C4-2B (cell line): Measurements from ENCODE around the gene PRR5L.

ENCODE experiments used
- H3K27ac ChIP-seq: fragments of 450-650 bp; 2 replicates; pipeline ENCODE4 v1.5.1; 2017
- CTCF ChIP-seq: fragments of 450-650 bp; conservative IDR thresholded peaks from 2 replicates; pipeline ENCODE4 v1.5.1; 2017; ENCODE audit warnings: mild to moderate bottlenecking
- ZFX ChIP-seq: fragments of 450-650 bp; IDR thresholded peaks from 2 replicates; pipeline ENCODE4 v1.6.1; 2017

The PRR5L gene

GRCh38 chr11:36379653-36380052, 83.6 kb downstream of the PRR5L start:
- H3K27ac ChIP-seq = no peak overlapping the region
- no peak for TF ChIP-seq CTCF
- TF ChIP-seq ZFX = no peak

- no peak overlapping the region for H3K27ac ChIP-seq
- no peak for TF ChIP-seq ZFX
- TF ChIP-seq CTCF = no peak
Measured at GRCh38 chr11:36380296-36381014, 84.4 kb downstream of the PRR5L start.

GRCh38 chr11:36381015-36381360, 84.9 kb downstream of the PRR5L start:
- no peak overlapping the region for H3K27ac ChIP-seq
- no peak for TF ChIP-seq ZFX
- no peak for TF ChIP-seq CTCF

- no peak overlapping the region for H3K27ac ChIP-seq
- no peak for TF ChIP-seq ZFX
- no peak for TF ChIP-seq CTCF
Measured at GRCh38 chr11:36383195-36383594, 87.1 kb downstream of the PRR5L start.

- H3K27ac ChIP-seq = no peak overlapping the region
Measured at GRCh38 chr11:36385121-36385970, 89.3 kb downstream of the PRR5L start.

GRCh38 chr11:36386411-36386810, 90.3 kb downstream of the PRR5L start:
- no peak for TF ChIP-seq CTCF
- no peak for TF ChIP-seq ZFX
- H3K27ac ChIP-seq = no peak overlapping the region

More at GRCh38 chr11:36385121-36385970, 89.3 kb downstream of the PRR5L start:
- no peak for TF ChIP-seq ZFX
- TF ChIP-seq CTCF = no peak

GRCh38 chr11:36388071-36388470, 92.0 kb downstream of the PRR5L start:
- TF ChIP-seq ZFX (no peak), CTCF (no peak)
- H3K27ac ChIP-seq = no peak overlapping the region
